Activated CD4-positive, alpha-beta T cell treated with anti-CD3 and anti-CD28 coated beads for 36 hours (primary cell): ENCODE data around the gene MED12L. TPM values are rescaled to one million over a fixed set of nuclear protein-coding genes. Genes with fewer than 3 reads are reported as not detected.
"Not testable (repeated sequence)": the region's sequence is repeated elsewhere in the genome, so short reads cannot be mapped to it uniquely, and the experiment has no call there.

Source experiments
- ATAC-seq: fragments of 200-7000 bp; cut with Tn5 transposase; one replicate; pipeline ENCODE4 v1.10.0; 2021; ENCODE audit warnings: mild to moderate bottlenecking, moderate library complexity
- CTCF ChIA-PET: fragments of 350-600 bp; sonication (Branson Sonifier 250); formaldehyde crosslinking; loops from one replicate; lab custom pipeline; 2021; ENCODE audit warnings: antibody characterized with exemption; lab: Charles Lee
- POLR2A ChIA-PET: fragments of 350-600 bp; sonication (Branson Sonifier 250); formaldehyde crosslinking; loops from one replicate; lab custom pipeline; 2021; ENCODE audit warnings: antibody characterized with exemption, inconsistent platforms; lab: Charles Lee
- DNase-seq: peaks from one replicate; pipeline ENCODE4 v3.0.0-alpha.2; 2020
- H3K27ac Mint-ChIP-seq: one replicate; pipeline ENCODE4 v1.8.0; 2021; ENCODE audit warnings: mixed read lengths
- H3K27me3 Mint-ChIP-seq: one replicate; pipeline ENCODE4 v1.8.0; 2021; ENCODE audit warnings: mixed read lengths
- H3K36me3 Mint-ChIP-seq: one replicate; pipeline ENCODE4 v1.8.0; 2021; ENCODE audit warnings: low read depth, mixed read lengths
- H3K4me1 Mint-ChIP-seq: one replicate; pipeline ENCODE4 v1.8.0; 2021; ENCODE audit warnings: mixed read lengths
- H3K4me3 Mint-ChIP-seq: one replicate; pipeline ENCODE4 v1.8.0; 2021; ENCODE audit warnings: mild to moderate bottlenecking, moderate library complexity, mixed read lengths
- H3K9me3 Mint-ChIP-seq: one replicate; pipeline ENCODE4 v1.8.0; 2021; ENCODE audit warnings: low read depth, mixed read lengths
- intact Hi-C, 2 experiments: fragments of 100-400 bp; cut with DNase I in 1 of 2; cut with micrococcal nuclease in 1 of 2; formaldehyde crosslinking; loops; one replicate each; pipeline versions ENCODE4 v1.14.2 to v1.15.1; 2022 to 2024; cut with DNase I, micrococcal nuclease
- total RNA-seq, 2 experiments: library from RNA; stranded (reverse); gene quantifications; one replicate each; pipeline ENCODE4 v1.2.3, GENCODE V29; 2021

Gene MED12L
- total RNA-seq, 2 experiments from 2014 or later, result 2.4 to 3.0 TPM

DNA sequence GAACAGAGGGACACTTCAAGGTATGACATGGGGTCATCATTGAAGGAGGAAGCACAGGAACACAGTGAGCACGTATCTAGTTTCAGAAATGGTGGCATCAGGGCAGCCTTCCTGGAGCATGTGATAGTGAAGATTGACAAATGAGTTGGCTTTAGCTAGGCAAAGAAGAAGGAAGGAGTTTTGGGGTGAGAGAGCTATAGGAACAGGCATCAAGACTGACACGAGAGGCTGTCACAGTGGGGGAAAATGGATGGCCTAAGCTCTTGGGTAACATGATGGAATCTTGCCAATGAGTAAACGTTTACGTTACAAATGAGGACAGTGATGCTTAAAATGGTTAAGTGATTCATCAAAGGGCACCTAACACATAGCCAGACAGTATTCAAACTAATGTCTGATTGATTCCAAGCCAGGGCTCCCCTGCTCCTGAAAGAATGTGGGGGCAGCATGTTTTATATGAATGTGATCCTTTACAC is 140.7 kb downstream of the MED12L start:
- intact Hi-C loops, result loop anchor here in 1 of 2 experiments (1.0 to 5.0 kb wide), 3 partner anchors 23 to 101 kb away; partner anchors contain the start of genes GPR171 and P2RY13
- POLR2A ChIA-PET, result interaction anchor here (0.7 to 1.0 kb wide), 3 partner anchors 21 to 25 kb away, joined by 3 to 9 read pairs (median 4); partner anchors contain the start of gene GPR171
- CTCF ChIA-PET, result interaction anchor here (0.5 to 8.2 kb wide), 21 partner anchors 9 to 223 kb away, joined by 3 to 124 read pairs (median 4); partner anchors contain the start of genes GPR171 and P2RY14
- Mint-ChIP-seq H3K9me3 (peaks cover 10% of the 10 kb centered on the region), H3K36me3 (peaks cover 12% of the 10 kb centered on the region), H3K27ac (peak overlapping the region; percentile 68), H3K27me3 (no peaks in the 10 kb centered on the region), H3K4me1 (peaks cover 56% of the 10 kb centered on the region), H3K4me3 (no peak overlapping the region)
- DNase-seq (peak; percentile 32), ATAC-seq (peak; percentile 52)

DNA sequence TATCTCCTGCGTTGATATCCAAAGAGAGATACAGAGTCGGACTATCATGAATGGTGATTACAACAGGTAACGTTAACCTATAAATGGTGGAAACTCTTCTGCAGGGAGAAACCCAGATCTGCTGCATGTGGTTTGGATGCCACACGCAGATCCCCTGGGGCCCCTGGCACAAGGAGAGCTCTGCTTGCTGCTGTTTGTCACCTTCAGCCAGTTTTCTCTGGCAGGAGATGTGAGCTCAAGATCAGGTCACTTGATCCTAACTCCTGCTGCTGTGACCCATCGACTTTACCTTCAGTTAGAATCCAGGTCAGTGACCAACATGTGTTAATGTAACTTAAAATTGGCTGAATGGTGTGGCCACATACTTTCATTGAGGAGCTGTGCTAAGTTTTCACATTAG is 141.4 kb downstream of the MED12L start:
- Mint-ChIP-seq H3K9me3 (peaks cover 8% of the 10 kb centered on the region), H3K4me1 (peaks cover 58% of the 10 kb centered on the region), H3K4me3 (no peak overlapping the region), H3K36me3 (peaks cover 7% of the 10 kb centered on the region), H3K27ac (no peak overlapping the region), H3K27me3 (no peaks in the 10 kb centered on the region)
- CTCF ChIA-PET, result interaction anchor here (0.6 to 8.2 kb wide), 23 partner anchors 8 to 632 kb away, joined by 3 to 124 read pairs (median 7); partner anchors contain the start of genes GPR171 and P2RY14
- ATAC-seq (no peak), DNase-seq (no peak)
- POLR2A ChIA-PET, result no interaction called here
- intact Hi-C loops, result loop anchor here (1.0 to 5.0 kb wide), 10 partner anchors 24 to 691 kb away; partner anchors contain the start of genes GPR171 (in 2 of the 2), GPR87 (in 1 of the 2), P2RY13 (in 1 of the 2) and P2RY14 (in 1 of the 2)

DNA sequence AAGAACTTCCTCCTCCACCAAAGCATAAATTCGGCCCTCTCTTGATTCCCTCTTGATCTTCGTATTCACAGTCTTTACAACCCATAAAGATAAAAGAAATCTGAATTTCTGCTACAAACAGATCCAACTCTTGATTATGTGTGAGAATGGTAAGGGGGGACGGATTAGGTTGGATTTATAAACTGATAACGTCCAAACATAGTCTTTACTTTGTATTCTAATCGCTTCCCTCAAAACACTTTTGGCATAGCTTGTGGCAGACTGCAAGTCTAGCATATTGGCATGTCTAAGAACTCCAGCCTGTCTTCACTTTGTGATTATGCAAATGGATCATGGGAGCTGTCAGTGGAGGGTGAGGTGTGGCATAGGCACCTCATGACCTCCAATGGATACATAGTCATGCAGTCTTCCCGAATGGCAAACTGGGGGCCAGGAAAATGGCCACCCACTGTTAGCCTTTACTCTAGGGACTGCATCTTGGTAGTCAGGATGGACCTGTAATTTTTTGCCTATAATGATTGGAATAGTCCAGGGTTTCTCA is 141.9 kb downstream of the MED12L start:
- Mint-ChIP-seq H3K36me3 (peaks cover 2% of the 10 kb centered on the region), H3K4me1 (peaks cover 58% of the 10 kb centered on the region), H3K4me3 (no peak overlapping the region), H3K27ac (peak overlapping the region; percentile 59), H3K9me3 (peaks cover 3% of the 10 kb centered on the region), H3K27me3 (no peaks in the 10 kb centered on the region)
- ChIA-PET POLR2A (no interaction called here), CTCF (interaction anchor here (0.6 to 8.2 kb wide), 28 partner anchors 8 to 632 kb away, joined by 3 to 124 read pairs (median 6); partner anchors contain the start of genes GPR171 and P2RY14)
- ATAC-seq (peak; percentile 23), DNase-seq (peak; percentile 21)
- intact Hi-C loops, result loop anchor here (1.0 to 5.0 kb wide), 10 partner anchors 24 to 691 kb away; partner anchors contain the start of genes GPR171 (in 2 of the 2), GPR87 (in 1 of the 2), P2RY13 (in 1 of the 2) and P2RY14 (in 1 of the 2)

DNA sequence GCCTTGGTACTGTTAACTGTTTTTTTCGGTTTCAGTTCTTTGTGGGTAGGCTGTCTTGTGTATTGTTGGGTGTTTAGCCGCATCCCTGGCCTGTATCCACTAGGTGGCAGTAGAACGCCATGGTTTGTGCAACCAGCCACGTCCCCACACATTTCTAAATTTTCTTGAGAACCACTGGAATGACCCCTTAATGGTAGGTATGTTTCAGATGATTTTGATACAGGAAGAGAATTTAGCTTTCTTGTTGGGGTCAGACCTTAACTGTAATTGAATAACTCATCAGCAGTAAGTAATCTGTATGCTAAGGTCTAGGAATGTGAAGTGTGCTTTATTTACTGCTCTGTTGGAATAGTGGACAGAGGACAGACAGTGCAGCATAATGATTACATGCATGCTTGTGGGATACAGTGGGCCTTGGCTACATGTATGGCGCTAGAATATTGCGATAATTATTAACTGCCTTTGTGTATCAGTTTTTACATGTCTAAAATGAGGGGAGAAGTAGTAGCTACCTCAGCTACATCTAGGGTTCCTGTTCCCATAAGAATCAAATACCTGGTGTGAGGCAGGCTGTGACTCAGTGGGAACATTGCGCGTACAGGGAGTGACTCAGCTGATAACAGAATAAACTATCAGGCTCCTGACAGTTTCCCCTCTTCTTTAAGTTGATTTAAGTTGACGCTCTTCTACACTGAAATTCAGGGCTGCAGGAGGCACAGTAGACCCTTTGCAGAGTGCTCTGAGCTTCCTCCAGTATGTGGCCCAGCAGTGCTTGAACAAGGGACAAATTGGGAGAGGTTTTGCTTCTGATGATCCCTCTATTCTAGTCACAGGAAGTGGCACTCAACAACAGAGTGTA is 142.6 kb downstream of the MED12L start:
- Mint-ChIP-seq H3K27me3 (no peaks in the 10 kb centered on the region), H3K4me1 (peaks cover 58% of the 10 kb centered on the region), H3K27ac (peak overlapping the region; percentile 64), H3K4me3 (no peak overlapping the region), H3K9me3 (no peaks in the 10 kb centered on the region), H3K36me3 (no peaks in the 10 kb centered on the region)
- POLR2A ChIA-PET, result interaction anchor here (0.6 kb wide), 1 partner anchor 119 kb away, joined by 3 read pairs; no protein-coding TSS in a partner anchor
- peak; percentile 75 for ATAC-seq
- CTCF ChIA-PET, result interaction anchor here (0.6 to 8.2 kb wide), 34 partner anchors 8 to 611 kb away, joined by 3 to 124 read pairs (median 5); partner anchors contain the start of gene P2RY14
- DNase-seq, result peak; percentile 87
- intact Hi-C loops, result loop anchor here (1.0 to 5.0 kb wide), 10 partner anchors 25 to 690 kb away; partner anchors contain the start of genes GPR171 (in 2 of the 2), GPR87 (in 1 of the 2), P2RY13 (in 1 of the 2) and P2RY14 (in 1 of the 2)

DNA sequence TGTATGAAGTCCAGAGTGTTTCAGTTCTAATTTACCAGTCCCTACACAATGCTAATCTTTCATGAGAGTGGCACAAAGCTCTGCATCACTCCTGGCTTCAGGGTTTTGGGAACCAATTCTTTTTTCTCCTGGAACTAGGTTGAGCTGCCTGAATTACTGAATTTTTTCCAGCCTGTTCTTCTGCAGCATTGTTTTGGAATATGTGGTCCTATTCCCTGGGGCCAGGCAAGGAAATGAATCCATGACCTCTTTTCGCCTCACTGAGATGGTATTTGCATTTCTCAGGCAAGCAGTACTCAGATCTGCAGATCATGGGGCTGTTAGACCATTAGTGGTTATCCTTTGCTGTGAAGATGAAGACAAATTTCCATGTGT is 143.2 kb downstream of the MED12L start:
- H3K27me3 Mint-ChIP-seq, result no peaks in the 10 kb centered on the region
- H3K27ac Mint-ChIP-seq, result no peak overlapping the region
- H3K9me3 Mint-ChIP-seq, result no peaks in the 10 kb centered on the region
- POLR2A ChIA-PET, result interaction anchor here (0.5 to 0.6 kb wide), 2 partner anchors 19 to 118 kb away, joined by 3 read pairs; no protein-coding TSS in a partner anchor
- H3K36me3 Mint-ChIP-seq, result no peaks in the 10 kb centered on the region
- no peak overlapping the region for H3K4me3 Mint-ChIP-seq
- ATAC-seq, result no peak
- intact Hi-C loops, result loop anchor here in 1 of 2 experiments (5.0 kb wide), 1 partner anchor 99 kb away; the partner anchor contains the start of gene P2RY13
- no peak for DNase-seq
- peaks cover 58% of the 10 kb centered on the region for H3K4me1 Mint-ChIP-seq
- CTCF ChIA-PET, result interaction anchor here (0.8 to 8.2 kb wide), 27 partner anchors 11 to 610 kb away, joined by 3 to 124 read pairs (median 5); partner anchors contain the start of gene P2RY14

DNA sequence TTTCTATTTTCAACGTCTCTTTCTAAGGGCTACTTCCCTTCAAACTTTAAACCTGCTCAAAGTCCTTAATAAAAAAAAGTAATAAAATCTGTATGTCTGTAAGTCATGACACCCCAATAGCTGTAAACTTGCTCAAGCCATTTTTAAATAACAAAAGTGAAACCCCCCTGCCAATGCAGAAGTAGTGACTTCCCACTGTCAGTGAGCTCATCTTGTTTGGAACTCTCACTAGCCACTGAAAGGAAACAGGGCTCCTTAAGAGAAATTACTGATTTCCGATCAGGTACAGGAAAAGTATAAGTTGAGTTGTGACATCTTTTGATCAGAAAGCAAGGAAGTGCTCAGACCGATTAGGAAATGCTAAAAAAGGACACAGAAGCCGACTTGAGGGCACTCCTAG is 145.2 kb downstream of the MED12L start:
- CTCF ChIA-PET, result interaction anchor here (0.7 to 8.2 kb wide), 11 partner anchors 9 to 1326 kb away, joined by 3 to 124 read pairs (median 3); partner anchors contain the start of genes GPR87 and P2RY14
- Mint-ChIP-seq H3K4me3 (no peak overlapping the region), H3K4me1 (peaks cover 45% of the 10 kb centered on the region), H3K9me3 (no peaks in the 10 kb centered on the region), H3K27me3 (no peaks in the 10 kb centered on the region), H3K36me3 (no peaks in the 10 kb centered on the region), H3K27ac (peak overlapping the region; percentile 69)
- intact Hi-C loops, result no loop called here
- POLR2A ChIA-PET, result interaction anchor here (1.0 kb wide), 1 partner anchor 28 kb away, joined by 5 read pairs; the partner anchor contains the start of gene GPR171
- no peak for ATAC-seq
- no peak for DNase-seq

DNA sequence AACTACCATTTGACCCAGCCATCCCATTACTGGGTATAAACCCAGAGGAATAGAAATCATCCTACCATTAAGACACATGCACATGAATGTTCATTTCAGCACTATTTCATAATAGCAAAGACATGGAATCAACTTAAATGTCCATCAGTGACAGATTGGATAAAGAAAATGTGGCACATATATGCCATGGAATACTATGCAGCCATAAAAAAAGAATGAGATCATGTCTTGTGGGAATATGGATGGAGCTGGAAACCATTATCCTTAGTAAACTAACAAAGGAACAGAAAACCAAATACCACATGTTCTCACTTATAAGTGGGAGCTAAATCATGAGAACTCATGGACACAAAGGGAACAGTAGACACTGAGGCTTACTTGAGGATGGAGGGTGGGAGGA is 146.9 kb downstream of the MED12L start:
- H3K27ac Mint-ChIP-seq, intact Hi-C loops, H3K27me3 Mint-ChIP-seq, H3K4me3 Mint-ChIP-seq, DNase-seq, H3K36me3 Mint-ChIP-seq, POLR2A ChIA-PET, ATAC-seq, H3K9me3 Mint-ChIP-seq: not testable (repeated sequence)
- peaks cover 28% of the 10 kb centered on the region for H3K4me1 Mint-ChIP-seq
- CTCF ChIA-PET, result interaction anchor here (0.6 to 1.8 kb wide), 6 partner anchors 21 to 76 kb away, joined by 3 to 6 read pairs (median 4); partner anchors contain the start of gene P2RY14

DNA sequence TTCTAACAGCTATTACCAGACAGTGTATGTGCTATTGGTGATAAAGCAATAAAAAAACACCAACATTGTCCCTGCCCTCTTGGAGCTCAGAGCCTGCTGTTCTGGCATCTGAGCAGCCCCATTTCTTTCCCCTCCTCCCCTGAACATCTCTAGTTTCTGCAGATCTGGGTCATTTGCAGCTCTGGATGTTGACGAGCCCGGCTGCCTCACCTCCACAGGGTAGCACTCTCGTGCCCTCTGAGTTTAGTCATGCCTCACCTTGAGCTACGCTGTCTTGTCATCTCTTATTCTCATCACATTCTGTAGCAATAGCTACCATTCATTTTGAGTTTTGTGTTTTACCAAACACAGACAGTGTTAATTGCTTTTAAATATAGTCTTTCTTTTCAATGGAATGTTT is 147.5 kb downstream of the MED12L start:
- Mint-ChIP-seq H3K27me3 (no peaks in the 10 kb centered on the region), H3K9me3 (no peaks in the 10 kb centered on the region), H3K4me3 (no peak overlapping the region), H3K4me1 (peaks cover 22% of the 10 kb centered on the region), H3K27ac (no peak overlapping the region), H3K36me3 (no peaks in the 10 kb centered on the region)
- DNase-seq (no peak), ATAC-seq (no peak)
- CTCF ChIA-PET, result interaction anchor here (0.6 to 1.8 kb wide), 7 partner anchors 21 to 77 kb away, joined by 3 to 6 read pairs (median 4); partner anchors contain the start of gene P2RY14
- intact Hi-C loops, result no loop called here
- POLR2A ChIA-PET, result no interaction called here

DNA sequence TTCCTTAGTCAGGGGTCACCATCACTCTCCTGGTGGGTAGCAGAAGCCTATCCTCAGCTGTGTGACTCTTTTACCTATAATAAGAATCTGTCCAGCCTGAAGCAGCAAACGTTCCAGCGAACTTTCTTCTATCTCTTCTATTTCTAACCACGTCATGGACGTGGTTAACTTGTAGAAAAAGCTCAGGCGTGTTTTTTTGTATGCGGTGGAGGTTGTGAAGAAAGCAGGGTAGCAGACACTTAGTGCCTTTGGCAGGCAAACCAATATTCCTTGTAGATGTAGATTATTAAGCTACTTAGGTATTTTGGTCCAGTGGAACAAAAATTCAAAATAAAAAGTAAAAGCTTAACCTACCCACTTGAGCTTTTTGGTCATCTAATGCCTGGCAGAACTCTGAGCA is 149.4 kb downstream of the MED12L start:
- Mint-ChIP-seq H3K27me3 (no peaks in the 10 kb centered on the region), H3K9me3 (no peaks in the 10 kb centered on the region), H3K4me1 (peaks cover 13% of the 10 kb centered on the region), H3K4me3 (no peak overlapping the region), H3K27ac (no peak overlapping the region), H3K36me3 (no peaks in the 10 kb centered on the region)
- CTCF ChIA-PET, result interaction anchor here (0.6 to 2.2 kb wide), 11 partner anchors 8 to 303 kb away, joined by 3 to 7 read pairs (median 4); partner anchors contain the start of gene P2RY14
- DNase-seq, result no peak
- no peak for ATAC-seq
- intact Hi-C loops, result no loop called here
- POLR2A ChIA-PET, result interaction anchor here (0.6 kb wide), 1 partner anchor 28 kb away, joined by 10 read pairs; no protein-coding TSS in a partner anchor

DNA sequence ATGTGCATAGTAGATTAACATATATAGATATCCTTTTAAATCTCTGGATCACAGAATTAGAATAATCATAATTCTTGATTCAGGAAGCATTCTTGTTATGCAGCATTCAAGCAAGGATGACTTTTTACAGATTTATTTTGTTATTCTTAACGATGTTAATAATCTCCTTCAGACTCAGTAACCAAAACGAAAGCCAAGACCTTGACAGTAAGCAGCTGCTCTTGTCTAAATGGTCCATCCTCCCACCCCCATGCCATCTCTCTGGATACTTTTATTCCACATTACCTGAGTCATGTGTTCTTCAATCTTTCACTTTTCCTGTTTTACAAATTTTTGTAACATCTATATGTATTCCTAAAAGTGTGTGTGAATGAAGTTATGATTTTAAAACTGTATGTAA is 150.9 kb downstream of the MED12L start:
- H3K36me3 Mint-ChIP-seq, result no peaks in the 10 kb centered on the region
- ATAC-seq (no peak), DNase-seq (no peak)
- intact Hi-C loops, result no loop called here
- ChIA-PET POLR2A (no interaction called here), CTCF (interaction anchor here (1.1 to 2.2 kb wide), 2 partner anchors 9 to 68 kb away, joined by 3 to 6 read pairs; no protein-coding TSS in a partner anchor)
- peaks cover under 1% of the 10 kb centered on the region for H3K4me1 Mint-ChIP-seq
- no peak overlapping the region for H3K4me3 Mint-ChIP-seq
- H3K9me3 Mint-ChIP-seq, result no peaks in the 10 kb centered on the region
- H3K27ac Mint-ChIP-seq, result no peak overlapping the region
- no peaks in the 10 kb centered on the region for H3K27me3 Mint-ChIP-seq
